Peyer's patch (tissue), 4 donors: ENCODE measurements around the gene IFT122. TPM values are rescaled to one million over a fixed set of nuclear protein-coding genes. Genes with fewer than 3 reads are reported as not detected.

Experiments used
- DNase-seq, 3 donors: peaks; one replicate each; pipeline ENCODE4 v3.0.0-alpha.2; 2017 to 2019
- H3K27ac ChIP-seq, 4 donors: fragments of 200-600 bp; sonication (generic); one replicate each; pipeline ENCODE4 v1.5.1; 2016 to 2019
- H3K27me3 ChIP-seq, 2 donors: fragments of 200-600 bp; sonication (generic); one replicate each; pipeline ENCODE4 v1.5.1; 2019
- H3K36me3 ChIP-seq, 3 donors: fragments of 200-600 bp; sonication (generic); one replicate each; pipeline ENCODE4 v1.5.1; 2016 to 2019
- H3K4me1 ChIP-seq, 4 donors: fragments of 200-600 bp; sonication (generic); one replicate each; pipeline ENCODE4 v1.5.1; 2016 to 2019
- H3K4me3 ChIP-seq, 4 donors: fragments of 200-600 bp; sonication (generic); 1 replicate in 3 of 4; 2 replicates in 1 of 4; pipeline ENCODE4 v1.5.1; 2016 to 2019; ENCODE audit warnings: mild to moderate bottlenecking in 1 of 4
- H3K9me3 ChIP-seq, 4 donors: fragments of 200-600 bp; sonication (generic); one replicate each; pipeline ENCODE4 v1.5.1; 2016 to 2019; ENCODE audit warnings: mild to moderate bottlenecking in 1 of 4
- CTCF ChIP-seq, 6 experiments: fragments of 450-650 bp in 4 of 6; fragments of 200-600 bp in 2 of 6; sonication (generic) in 1 of 6; IDR thresholded peaks; one replicate each; pipeline ENCODE4 v1.5.1; 2017 to 2019; ENCODE audit warnings: antibody characterized with exemption in 6 of 6, mild to moderate bottlenecking in 3 of 6, moderate library complexity in 1 of 6
- POLR2A ChIP-seq, 2 donors: fragments of 450-650 bp; IDR thresholded peaks; one replicate each; pipeline ENCODE4 v1.5.1; 2017; ENCODE audit warnings: antibody characterized with exemption in 2 of 2, mild to moderate bottlenecking in 2 of 2, moderate library complexity in 2 of 2
- total RNA-seq, 4 donors: library from RNA; depleted of rRNA; stranded (reverse); fragments of >200 nt; gene quantifications; one replicate each; pipeline ENCODE4 v1.1.0, GENCODE V29; 2016

IFT122 gene
- total RNA-seq, 4 donors from 2014 or later: 10.9 to 85.0 (median 26.4) TPM

DNA sequence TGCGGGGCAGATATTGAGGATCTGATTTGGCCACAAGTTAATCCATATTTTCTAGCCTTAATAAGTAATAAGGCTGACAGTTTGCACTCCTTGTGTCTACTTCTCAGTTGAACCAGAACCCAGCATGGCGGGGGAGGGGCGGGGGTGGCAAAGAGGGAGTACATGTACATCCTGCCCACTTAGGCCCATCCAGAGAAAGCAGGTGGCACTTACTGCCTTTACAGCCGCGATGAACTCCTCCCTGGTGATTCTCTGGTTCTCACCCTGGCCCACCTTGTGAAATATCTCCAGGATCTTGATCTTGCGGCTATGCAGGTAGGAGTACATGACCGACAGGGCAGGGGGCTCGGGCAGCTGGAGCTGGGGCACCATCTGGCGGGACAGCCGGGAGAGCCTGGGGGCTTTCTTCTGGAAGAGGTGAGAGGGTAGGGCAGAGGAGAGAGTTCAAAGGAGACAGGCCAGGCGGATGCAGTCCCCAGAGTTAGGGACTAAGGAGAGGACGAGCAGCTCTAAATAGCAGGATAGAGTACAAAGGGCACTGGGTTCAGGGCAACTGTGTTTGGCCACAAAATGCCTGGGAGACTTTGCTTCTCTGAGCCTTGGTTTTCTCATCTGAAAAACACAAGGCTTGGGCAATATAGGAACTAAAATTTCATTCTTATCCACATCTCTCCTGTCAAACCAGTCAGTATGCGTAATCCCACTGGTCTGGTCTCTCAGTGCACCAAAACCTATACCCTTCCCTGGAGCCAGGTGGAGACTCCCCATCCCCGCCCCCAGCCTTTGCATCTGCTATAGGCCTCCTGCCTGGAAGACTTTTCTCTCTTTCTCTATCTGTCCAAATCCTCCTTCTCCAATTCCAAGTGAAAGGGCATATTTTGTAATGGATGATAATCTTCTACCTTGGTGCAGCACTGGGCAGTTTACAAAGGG is 21.7 kb upstream of the IFT122 start:
- Histone ChIP-seq H3K4me3 (no peak overlapping the region), H3K27ac (peak overlapping the region in 2 of 4 donors; percentile 21 to 24), H3K36me3 (no peaks in the 10 kb centered on the region), H3K27me3 (no peaks in the 10 kb centered on the region), H3K4me1 (peaks cover 0 to 7% (median 0%) of the 10 kb centered on the region in 4 donors), H3K9me3 (no peaks in the 10 kb centered on the region)
- peak in 1 of 3 donors; percentile 40 for DNase-seq
- TF ChIP-seq CTCF (IDR thresholded peaks at IDR 0.05) (no peak), POLR2A (IDR thresholded peaks at IDR 0.05) (no peak)

- DNase-seq: no peak
- Histone ChIP-seq H3K9me3 (no peaks in the 10 kb centered on the region), H3K27me3 (no peaks in the 10 kb centered on the region), H3K4me3 (no peak overlapping the region), H3K27ac (no peak overlapping the region), H3K4me1 (no peaks in the 10 kb centered on the region), H3K36me3 (no peaks in the 10 kb centered on the region)
- TF ChIP-seq CTCF (IDR thresholded peaks at IDR 0.05): no peak
- TF ChIP-seq POLR2A (IDR thresholded peaks at IDR 0.05): no peak
Measured at GRCh38 chr3:129419476-129419875, 20.5 kb upstream of the IFT122 start.

GRCh38 chr3:129421236-129421883 is 18.7 kb upstream of the IFT122 start:
- H3K4me1 ChIP-seq: no peaks in the 10 kb centered on the region
- H3K9me3 ChIP-seq: no peaks in the 10 kb centered on the region
- no peaks in the 10 kb centered on the region for H3K27me3 ChIP-seq
- no peaks in the 10 kb centered on the region for H3K36me3 ChIP-seq
- no peak overlapping the region for H3K27ac ChIP-seq
- no peak for DNase-seq
- no peak overlapping the region for H3K4me3 ChIP-seq
- no peak for TF ChIP-seq POLR2A (IDR thresholded peaks at IDR 0.05)
- no peak for TF ChIP-seq CTCF (IDR thresholded peaks at IDR 0.05)

DNA sequence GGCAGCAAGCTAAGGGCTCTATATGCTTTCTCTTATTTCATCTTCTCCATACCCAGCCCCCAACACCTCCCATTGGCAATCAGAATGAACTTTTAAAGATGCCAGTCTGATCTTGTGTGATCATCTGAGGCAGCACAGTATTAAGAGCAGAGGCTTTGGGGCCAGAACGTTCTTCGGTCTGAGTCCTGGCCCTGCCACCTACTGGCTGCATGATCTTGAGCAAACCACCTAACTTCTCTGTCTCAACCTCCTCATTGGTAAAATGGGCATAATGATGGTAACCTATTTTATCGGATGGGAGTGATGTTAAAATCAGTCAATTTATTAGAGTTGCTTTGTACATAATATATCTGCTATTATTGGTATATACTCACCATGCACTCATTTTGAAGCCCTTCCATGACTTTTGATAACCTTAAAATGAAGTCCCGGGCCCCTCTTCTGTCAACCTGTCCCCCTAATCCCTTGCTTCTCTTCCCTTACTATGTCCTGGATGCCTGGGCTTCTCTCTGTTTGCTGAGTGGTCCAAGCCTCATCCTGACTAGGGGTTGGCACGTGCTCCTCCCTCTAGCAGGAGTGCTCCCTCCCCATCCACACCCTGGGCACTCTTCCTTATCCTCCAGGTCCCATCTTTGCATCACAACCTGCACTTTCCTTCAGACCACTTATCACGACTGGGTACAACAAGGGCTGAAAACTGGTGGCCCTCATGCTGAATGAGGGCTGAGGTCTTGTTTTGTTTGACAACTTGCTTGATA is 17.9 kb upstream of the IFT122 start:
- no peak for DNase-seq
- H3K4me3 ChIP-seq: no peak overlapping the region
- no peaks in the 10 kb centered on the region for H3K9me3 ChIP-seq
- H3K36me3 ChIP-seq: no peaks in the 10 kb centered on the region
- TF ChIP-seq CTCF (IDR thresholded peaks at IDR 0.05) (no peak), POLR2A (IDR thresholded peaks at IDR 0.05) (no peak)
- H3K27me3 ChIP-seq: no peaks in the 10 kb centered on the region
- H3K27ac ChIP-seq: no peak overlapping the region
- no peaks in the 10 kb centered on the region for H3K4me1 ChIP-seq

DNA sequence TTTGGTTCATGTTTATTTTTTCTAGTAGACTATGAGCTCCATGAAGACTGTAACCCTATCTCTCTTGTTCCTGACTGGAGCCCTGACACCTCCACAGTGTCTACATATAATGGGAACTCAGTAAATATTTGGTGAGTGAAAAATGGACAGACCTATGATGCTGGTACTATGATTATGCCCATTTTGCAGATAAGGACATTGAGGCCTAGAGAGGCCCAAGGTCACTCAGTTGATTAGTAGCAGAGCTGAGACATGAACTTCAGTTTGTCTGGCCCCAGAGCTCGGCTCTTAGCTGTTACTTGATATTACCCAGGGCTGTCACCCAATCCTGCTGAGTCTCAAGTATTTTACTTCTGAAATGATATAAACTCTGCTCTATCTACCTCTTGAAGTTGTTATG is 17.1 kb upstream of the IFT122 start:
- H3K4me3 ChIP-seq: no peak overlapping the region
- H3K4me1 ChIP-seq: peaks cover 0 to 4% (median 2%) of the 10 kb centered on the region in 4 donors
- TF ChIP-seq POLR2A (IDR thresholded peaks at IDR 0.05): no peak
- no peak for TF ChIP-seq CTCF (IDR thresholded peaks at IDR 0.05)
- no peak overlapping the region for H3K27ac ChIP-seq
- H3K27me3 ChIP-seq: no peaks in the 10 kb centered on the region
- DNase-seq: no peak
- H3K9me3 ChIP-seq: no peaks in the 10 kb centered on the region
- H3K36me3 ChIP-seq: no peaks in the 10 kb centered on the region
